AG09319 (cell line): ENCODE measurements around the gene MEAK7.

Source experiments
- DNase-seq: peaks from one replicate; pipeline ENCODE4 v3.0.0-alpha.2; 2010; ENCODE audit warnings: low read depth; ENCODE audit errors: extremely low read depth
- TF ChIP-seq, protein P1 (sequence below): IDR thresholded peaks from 2 replicates; pipeline ENCODE4 v1.5.1; 2011; ENCODE audit warnings: low read depth, mild to moderate bottlenecking, inconsistent platforms, low read length, moderate library complexity

The MEAK7 gene

DNA sequence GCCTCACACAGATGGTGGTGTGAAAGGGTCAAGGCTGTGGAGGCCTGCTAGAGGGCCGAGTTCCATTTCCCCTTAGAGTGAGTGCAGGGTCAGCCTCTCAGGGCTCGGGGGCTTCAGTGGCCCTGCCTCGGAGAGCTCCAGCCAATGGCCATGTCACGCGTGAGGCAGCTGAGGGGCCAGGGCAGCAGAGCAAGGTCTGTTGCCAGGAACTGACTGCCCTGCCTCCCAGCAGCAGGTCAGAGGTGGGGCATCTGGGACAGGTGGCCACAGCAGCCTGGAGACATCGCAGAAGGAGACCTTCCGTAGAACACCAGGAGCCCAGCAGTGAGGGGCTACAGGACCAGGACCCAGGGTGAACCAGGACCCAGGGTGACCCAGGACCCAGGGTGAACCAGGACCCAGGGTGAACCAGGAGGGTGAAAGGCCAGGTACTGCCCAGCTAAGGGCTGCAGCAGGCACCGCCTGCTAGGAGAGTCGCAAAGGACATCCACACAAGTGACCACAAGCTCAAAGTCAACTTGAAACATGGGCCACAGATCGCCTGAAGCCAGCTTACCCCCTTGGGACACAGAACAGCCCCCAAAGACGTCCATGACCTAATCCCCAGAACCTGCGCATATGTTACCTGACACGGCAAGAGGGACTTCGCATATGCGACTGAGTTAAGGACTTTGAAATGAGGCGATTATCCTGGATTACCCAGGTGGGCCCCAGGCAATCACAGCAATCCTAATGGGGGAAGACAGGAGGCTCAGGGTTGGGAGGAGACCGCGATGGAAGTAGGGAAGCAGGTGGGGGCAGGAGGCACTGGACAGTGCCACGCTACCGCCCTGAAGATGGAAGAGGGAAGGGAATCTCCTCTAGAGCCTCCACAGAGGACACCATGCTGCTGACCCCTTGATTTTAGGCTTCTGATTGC is 4.8 kb upstream of the MEAK7 start:
- TF ChIP-seq, protein P1, sequence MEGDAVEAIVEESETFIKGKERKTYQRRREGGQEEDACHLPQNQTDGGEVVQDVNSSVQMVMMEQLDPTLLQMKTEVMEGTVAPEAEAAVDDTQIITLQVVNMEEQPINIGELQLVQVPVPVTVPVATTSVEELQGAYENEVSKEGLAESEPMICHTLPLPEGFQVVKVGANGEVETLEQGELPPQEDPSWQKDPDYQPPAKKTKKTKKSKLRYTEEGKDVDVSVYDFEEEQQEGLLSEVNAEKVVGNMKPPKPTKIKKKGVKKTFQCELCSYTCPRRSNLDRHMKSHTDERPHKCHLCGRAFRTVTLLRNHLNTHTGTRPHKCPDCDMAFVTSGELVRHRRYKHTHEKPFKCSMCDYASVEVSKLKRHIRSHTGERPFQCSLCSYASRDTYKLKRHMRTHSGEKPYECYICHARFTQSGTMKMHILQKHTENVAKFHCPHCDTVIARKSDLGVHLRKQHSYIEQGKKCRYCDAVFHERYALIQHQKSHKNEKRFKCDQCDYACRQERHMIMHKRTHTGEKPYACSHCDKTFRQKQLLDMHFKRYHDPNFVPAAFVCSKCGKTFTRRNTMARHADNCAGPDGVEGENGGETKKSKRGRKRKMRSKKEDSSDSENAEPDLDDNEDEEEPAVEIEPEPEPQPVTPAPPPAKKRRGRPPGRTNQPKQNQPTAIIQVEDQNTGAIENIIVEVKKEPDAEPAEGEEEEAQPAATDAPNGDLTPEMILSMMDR, result no peak
- DNase-seq, result no peak

DNA sequence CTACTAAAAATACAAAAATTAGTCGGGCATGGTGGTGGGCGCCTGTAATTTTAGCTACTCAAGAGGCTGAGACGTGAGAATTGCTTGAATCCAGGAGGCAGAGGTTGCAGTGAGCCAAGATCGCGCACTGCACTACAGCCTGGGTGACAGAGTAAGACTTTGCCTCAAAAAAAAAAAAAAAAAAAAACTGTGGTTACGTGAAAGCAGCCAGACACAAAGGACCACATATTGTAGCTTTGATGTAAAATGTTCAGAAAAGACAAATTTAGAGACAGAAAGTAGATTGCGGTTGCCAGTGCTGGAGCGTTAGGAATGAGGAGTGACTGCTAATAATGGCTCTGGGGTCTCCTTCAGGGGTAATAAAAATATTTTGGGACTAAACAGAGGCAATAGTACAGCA is 4.0 kb upstream of the MEAK7 start:
- DNase-seq, result no peak
- TF ChIP-seq, protein P1, result no peak

DNA sequence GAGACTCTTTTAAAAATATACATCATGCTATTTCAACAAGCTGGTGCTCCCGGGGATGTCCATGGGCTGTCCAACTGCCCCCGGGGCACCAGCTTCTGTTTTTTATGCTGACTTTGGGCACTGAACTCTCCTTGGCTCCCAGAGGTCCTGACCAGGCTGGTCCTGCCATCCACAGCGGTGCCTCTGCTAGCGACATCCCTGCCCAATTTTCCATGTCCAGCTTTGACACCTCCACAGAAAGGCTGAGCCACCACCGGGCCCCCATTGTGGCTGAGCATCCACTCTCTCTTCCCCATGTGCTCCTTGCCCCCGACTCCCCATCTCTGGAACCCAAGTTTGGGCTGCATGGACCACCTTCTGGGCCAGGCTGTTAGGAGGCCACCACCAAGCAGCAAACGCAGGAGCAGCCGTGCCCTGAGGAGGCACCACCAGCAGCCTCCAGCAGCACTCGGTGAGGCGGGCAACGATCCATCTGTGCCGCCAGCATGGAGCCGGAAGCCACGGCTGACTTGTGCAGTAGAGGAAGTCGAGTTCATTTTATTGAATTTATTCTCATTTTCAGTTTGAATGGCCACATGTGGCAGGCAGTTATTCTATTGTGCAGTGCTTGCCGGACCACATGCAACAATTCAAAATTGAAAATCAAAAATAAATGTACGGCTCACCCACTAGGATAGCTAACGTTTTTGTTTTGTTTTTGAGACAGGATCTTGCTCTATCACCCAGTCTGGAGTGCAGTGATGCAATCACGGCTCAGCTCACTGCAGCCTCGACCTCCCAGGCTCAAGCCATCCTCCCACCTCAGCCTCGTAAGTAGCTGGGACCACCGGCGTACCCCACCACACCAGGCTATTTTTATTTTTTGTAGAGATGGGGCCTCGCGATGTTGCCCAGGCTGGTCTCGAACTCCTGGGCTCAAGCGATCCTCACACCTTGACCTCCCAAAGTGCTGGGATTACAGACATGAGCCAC is 2.8 kb upstream of the MEAK7 start:
- no peak for DNase-seq
- TF ChIP-seq, protein P1, result no peak

DNA sequence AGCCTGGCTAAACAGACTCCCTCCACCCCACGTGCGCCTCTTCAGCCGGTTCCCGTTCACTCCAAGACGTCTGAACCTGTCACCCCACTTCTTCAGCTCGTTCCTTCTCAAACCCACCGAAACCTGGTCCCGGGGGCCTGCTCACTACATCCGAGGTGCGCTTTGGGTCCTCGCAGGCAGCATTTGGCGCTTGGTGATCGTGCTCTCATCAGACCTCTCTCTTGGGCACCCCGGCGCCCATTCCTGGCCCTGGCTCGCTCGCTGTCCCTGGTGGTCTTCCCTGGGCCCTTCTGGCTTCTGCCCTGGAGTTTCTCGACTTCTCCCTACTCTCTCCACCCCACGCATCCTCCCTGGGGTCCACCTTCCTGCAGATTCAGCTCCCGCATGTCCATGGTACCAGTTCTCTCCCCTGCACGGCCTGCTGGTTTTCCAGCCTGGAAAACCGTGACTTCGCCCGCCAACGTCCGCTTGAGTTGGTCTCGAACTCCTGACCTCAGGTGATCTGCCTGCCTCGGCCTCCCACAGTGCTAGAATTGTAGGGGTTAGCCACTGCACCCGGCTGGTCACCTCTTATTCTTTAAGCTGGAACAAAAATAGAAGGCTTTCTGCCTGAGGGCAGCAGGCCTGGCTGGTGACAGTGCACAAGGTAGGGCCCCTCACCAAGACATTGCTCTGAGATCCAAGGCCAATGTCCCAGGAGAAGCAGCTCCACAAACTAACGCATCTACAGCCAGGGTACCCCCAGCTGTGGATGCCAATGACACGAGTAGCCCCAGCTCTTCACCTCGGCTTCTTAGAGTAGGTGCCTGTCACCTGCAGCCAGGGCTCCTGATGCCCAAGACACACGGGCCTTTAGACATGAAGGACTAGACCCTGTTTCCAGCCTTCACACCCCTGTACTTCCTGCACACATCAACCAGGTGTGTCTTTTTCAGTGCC is 1.1 kb upstream of the MEAK7 start:
- no peak for DNase-seq
- TF ChIP-seq, protein P1, result no peak

DNA sequence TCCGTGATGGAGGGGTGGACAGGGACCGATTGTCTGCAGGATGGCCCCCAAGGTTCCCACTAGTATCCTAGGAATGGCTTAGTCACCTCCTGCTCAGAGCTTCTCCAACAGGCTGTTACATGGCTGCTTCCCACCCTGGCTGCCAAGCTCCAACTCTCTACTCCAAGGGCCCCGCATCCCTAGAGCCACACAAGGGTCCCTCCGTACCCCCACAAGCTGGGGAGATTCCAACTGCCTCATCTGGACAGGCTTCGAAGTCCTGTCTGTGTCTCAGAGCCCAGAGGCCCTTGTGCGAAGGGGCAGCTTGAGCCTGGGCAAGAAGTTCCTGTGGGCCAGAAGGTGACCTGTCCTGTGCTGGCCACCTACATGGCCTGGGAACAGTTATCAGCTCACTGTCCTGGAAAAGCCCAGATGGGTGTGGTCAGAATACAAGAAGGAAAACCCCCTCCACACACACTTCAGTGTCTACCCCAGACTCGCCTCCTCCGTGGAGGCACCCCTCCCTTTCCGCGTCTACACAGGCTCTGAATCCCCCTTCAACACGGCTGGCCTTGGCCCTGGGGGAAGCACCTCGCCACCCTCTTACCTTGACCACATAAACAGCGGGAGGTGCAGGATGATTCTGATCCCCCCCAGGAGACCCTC is 586 bp downstream of the MEAK7 start:
- TF ChIP-seq, protein P1, result no peak
- DNase-seq, result no peak

DNA sequence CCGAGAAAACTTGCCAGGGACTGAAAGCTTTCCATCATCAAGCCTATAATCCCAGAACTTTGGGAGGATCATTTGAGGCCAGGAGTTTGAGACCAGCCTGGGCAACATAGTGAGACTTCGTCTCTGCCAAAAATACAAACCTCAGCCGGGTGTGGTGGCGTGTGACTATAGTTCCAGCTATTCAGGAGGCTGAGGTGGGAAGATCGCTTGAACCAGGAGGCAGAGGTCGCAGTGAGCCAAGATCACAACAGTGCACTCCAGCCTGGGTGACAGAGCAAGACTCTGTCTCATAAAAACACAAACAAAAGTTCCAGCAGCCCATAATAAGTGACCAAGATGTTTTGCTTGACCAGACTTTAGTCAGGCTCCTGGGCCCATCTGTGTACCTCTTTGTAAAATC is 1.9 kb downstream of the MEAK7 start:
- no peak for DNase-seq
- TF ChIP-seq, protein P1, result no peak
